ENCODE measurements around the gene FYCO1. TPM values are rescaled to one million over a fixed set of nuclear protein-coding genes. Genes with fewer than 3 reads are reported as not detected.

Gene FYCO1
- total RNA-seq, 1 donor from 2014 or later = 14.9 TPM

DNA sequence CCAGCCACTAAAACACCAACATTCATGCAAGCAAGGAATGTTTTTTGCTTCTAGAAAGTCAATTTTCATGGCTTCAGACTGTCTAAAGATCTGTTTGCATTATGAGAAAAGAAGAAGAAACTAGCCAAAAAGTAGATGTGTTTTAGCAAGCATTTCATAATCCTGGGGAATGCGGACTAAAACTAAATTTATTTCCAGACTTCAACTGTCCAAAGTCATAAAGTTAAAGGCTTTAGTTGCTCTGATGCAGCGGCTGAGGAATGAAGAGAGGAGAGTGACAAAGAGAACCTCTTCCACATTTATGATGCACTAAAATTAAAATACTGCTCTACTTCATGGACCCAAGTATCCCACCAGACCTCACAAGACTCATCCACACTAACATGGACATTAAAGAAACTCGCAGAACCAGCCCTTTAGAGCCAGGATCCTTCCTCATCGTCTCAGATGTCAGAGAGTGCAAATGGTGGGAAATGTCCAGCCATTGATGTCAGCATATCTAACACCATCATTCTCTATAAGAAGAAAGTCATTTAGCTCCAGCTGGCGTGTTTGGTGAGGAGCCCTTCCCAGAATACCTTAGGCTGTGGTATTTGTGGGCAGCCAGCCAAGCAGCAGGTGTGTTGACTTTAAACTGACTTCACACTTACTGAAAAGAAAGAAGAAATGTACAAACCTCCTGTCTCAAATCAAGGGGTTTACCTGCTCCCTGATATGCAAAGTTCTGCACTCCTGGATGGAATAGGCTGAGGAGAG lies 17.4 kb downstream of the FYCO1 start:
- H3K27ac Mint-ChIP-seq = peak overlapping the region; percentile 26
- POLR2A ChIA-PET = no interaction called here
- H3K27me3 Mint-ChIP-seq = no peaks in the 10 kb centered on the region
- TF ChIP-seq, protein P1, sequence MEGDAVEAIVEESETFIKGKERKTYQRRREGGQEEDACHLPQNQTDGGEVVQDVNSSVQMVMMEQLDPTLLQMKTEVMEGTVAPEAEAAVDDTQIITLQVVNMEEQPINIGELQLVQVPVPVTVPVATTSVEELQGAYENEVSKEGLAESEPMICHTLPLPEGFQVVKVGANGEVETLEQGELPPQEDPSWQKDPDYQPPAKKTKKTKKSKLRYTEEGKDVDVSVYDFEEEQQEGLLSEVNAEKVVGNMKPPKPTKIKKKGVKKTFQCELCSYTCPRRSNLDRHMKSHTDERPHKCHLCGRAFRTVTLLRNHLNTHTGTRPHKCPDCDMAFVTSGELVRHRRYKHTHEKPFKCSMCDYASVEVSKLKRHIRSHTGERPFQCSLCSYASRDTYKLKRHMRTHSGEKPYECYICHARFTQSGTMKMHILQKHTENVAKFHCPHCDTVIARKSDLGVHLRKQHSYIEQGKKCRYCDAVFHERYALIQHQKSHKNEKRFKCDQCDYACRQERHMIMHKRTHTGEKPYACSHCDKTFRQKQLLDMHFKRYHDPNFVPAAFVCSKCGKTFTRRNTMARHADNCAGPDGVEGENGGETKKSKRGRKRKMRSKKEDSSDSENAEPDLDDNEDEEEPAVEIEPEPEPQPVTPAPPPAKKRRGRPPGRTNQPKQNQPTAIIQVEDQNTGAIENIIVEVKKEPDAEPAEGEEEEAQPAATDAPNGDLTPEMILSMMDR (IDR thresholded peaks at IDR 0.05) = no peak
- CTCF ChIA-PET = no interaction called here
- peaks cover 30% of the 10 kb centered on the region for H3K4me1 Mint-ChIP-seq
- DNase-seq (no peak), ATAC-seq (ENCODE audit: low read depth) (no peak)
- H3K9me3 Mint-ChIP-seq = no peaks in the 10 kb centered on the region
- peaks cover 85% of the 10 kb centered on the region for H3K36me3 Mint-ChIP-seq (ENCODE audit: low read depth)
- intact Hi-C loops (cut with micrococcal nuclease) = no loop called here
- no peak overlapping the region for H3K4me3 Mint-ChIP-seq

DNA sequence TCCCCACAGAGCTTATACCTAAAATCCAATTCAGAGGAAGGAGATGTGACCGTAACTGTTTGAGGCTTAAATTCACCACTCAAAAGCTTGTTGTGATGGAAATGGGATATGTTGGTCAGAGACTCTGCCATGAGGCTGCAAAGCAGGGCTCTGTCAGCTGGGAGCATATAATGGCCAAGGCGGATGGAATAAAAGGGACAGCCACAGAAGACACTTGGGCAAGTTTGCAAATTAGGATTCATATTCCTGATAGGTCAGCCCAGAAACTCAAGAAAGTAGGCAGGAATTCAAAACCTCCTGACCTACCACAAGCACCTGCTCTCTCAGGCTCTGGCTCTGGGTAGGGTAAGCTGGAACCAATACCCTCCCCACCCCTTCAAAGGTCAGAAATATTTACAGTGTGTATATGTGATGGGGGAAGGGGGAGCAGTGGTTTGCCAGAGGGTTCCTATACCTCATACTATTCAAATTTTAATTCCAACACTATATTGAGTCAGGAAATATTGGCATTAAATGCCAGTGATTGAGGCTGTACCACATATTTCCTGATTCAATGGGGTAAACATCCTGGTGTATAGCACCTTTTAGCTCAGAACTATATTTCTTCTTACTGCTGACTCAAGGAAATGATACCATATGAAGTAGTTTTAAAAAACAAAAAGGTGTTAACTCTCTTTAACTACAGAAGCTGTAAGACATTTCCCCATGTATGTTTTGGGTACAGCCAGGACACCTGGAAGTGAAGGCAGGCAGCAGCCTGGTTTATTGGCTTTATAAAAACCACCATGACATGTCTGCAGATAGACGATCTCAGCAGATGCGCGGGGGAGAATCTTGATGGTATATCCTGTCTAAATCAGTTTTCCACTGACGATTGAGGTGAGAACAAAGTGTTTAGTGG lies 19.2 kb downstream of the FYCO1 start:
- H3K27me3 Mint-ChIP-seq = no peaks in the 10 kb centered on the region
- no peak overlapping the region for H3K27ac Mint-ChIP-seq
- peaks cover 43% of the 10 kb centered on the region for H3K4me1 Mint-ChIP-seq
- H3K9me3 Mint-ChIP-seq = no peaks in the 10 kb centered on the region
- TF ChIP-seq, protein P1 (IDR thresholded peaks at IDR 0.05) = no peak
- peaks cover 80% of the 10 kb centered on the region for H3K36me3 Mint-ChIP-seq (ENCODE audit: low read depth)
- intact Hi-C loops (cut with micrococcal nuclease) = no loop called here
- no peak overlapping the region for H3K4me3 Mint-ChIP-seq
- ATAC-seq (ENCODE audit: low read depth) (no peak), DNase-seq (no peak)
- ChIA-PET POLR2A (interaction anchor here (0.6 kb wide), 1 partner anchor 26 kb away, joined by 3 read pairs; no protein-coding TSS in a partner anchor), CTCF (no interaction called here)

DNA sequence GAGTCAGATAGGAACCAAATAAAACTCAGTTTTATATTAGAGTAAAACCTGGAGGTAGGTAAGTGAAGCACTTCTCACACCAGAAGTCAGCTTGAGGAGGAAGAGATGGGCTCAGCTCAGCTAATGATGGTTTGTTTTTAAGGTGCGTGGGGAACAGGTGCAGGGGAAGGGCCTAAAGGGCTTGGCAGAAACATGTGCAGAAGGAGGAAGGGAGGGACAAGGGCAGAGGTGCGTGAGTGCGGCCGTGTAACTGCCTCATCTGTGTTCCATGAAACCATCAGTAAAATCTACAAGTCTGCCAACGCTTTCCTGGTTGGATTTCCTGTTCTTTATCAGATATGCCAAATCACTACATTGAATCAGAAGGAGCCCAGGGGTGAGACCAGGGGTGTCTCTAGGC lies 19.9 kb downstream of the FYCO1 start:
- ChIA-PET CTCF (no interaction called here), POLR2A (no interaction called here)
- intact Hi-C loops (cut with micrococcal nuclease) = no loop called here
- TF ChIP-seq, protein P1 (IDR thresholded peaks at IDR 0.05) = no peak
- no peak for ATAC-seq (ENCODE audit: low read depth)
- H3K4me1 Mint-ChIP-seq = peaks cover 35% of the 10 kb centered on the region
- no peak overlapping the region for H3K27ac Mint-ChIP-seq
- H3K27me3 Mint-ChIP-seq = no peaks in the 10 kb centered on the region
- H3K9me3 Mint-ChIP-seq = no peaks in the 10 kb centered on the region
- H3K4me3 Mint-ChIP-seq = no peak overlapping the region
- DNase-seq = no peak
- H3K36me3 Mint-ChIP-seq (ENCODE audit: low read depth) = peaks cover 78% of the 10 kb centered on the region

DNA sequence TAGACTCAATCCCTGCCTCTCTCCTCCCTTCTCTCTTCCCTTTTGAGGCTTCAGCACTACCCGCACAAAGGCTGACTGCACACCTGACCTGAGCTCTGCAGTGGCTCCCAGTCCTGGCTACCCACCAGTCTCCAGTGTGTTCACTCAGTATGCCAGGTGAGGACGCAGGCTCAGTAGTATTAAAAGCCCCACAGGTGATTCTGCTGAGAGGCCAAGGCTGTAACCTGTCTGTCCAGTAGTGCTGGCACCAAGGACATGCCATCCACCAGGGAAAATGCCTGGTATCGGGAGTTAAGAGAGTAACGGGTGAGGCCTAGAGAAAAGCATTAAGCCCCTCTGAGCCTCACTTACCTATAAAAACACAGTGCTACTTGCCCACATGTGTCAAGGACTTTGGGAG lies 20.9 kb downstream of the FYCO1 start:
- DNase-seq (no peak), ATAC-seq (ENCODE audit: low read depth) (no peak)
- H3K4me3 Mint-ChIP-seq = no peak overlapping the region
- no peaks in the 10 kb centered on the region for H3K27me3 Mint-ChIP-seq
- intact Hi-C loops (cut with micrococcal nuclease) = no loop called here
- ChIA-PET CTCF (interaction anchor here (0.8 kb wide), 1 partner anchor 35 kb away, joined by 4 read pairs; no protein-coding TSS in a partner anchor), POLR2A (no interaction called here)
- H3K27ac Mint-ChIP-seq = no peak overlapping the region
- H3K9me3 Mint-ChIP-seq = no peaks in the 10 kb centered on the region
- TF ChIP-seq, protein P1 (IDR thresholded peaks at IDR 0.05) = no peak
- peaks cover 26% of the 10 kb centered on the region for H3K4me1 Mint-ChIP-seq
- peaks cover 82% of the 10 kb centered on the region for H3K36me3 Mint-ChIP-seq (ENCODE audit: low read depth)
